Pancreas (tissue), 10 donors: ENCODE results near the gene KLF8. TPM values are rescaled to one million over a fixed set of nuclear protein-coding genes. Genes with fewer than 3 reads are reported as not detected.
"Not testable (repeated sequence)": the region's sequence is repeated elsewhere in the genome, so short reads cannot be mapped to it uniquely, and the experiment has no call there.

ENCODE experiments used
- ATAC-seq, 4 donors: fragments of 200-7000 bp; cut with Tn5 transposase; one replicate each; pipeline versions ENCODE4 v1.8.0 to v1.9.1; 2020; ENCODE audit warnings: mild to moderate bottlenecking in 4 of 4, moderate library complexity in 4 of 4
- DNase-seq, 6 donors: peaks; one replicate each; pipeline ENCODE4 v3.0.0-alpha.2; 2020
- FAIRE-seq: peaks from 2 replicates; lab custom pipeline; 2012; peaks lifted over from hg19 to GRCh38; lab: Jason Lieb, UNC
- H3K27ac ChIP-seq, 4 donors: fragments of 200-600 bp; sonication (generic); 1 replicate in 3 of 4; 2 replicates in 1 of 4; pipeline versions ENCODE4 v1.5.0 to v1.8.0; 2020
- H3K27me3 ChIP-seq, 4 donors: fragments of 200-600 bp; one replicate each; pipeline ENCODE4 v1.8.0; 2021
- H3K36me3 ChIP-seq, 3 donors: fragments of 200-600 bp; sonication (generic) in 1 of 3; one replicate each; pipeline versions ENCODE4 v1.5.0 to v1.8.0; 2020 to 2021
- H3K4me1 ChIP-seq, 3 donors: fragments of 200-600 bp; one replicate each; pipeline ENCODE4 v1.8.0; 2021
- H3K4me3 ChIP-seq, 4 donors: fragments of 200-600 bp; sonication (generic) in 2 of 4; one replicate each; pipeline versions ENCODE4 v1.5.0 to v1.8.0; 2020 to 2021
- H3K9me3 ChIP-seq, 4 donors: fragments of 200-600 bp; one replicate each; pipeline ENCODE4 v1.8.0; 2021
- WGBS, 2 donors: extraction: QIAGEN DNeasy Blood & Tissue Kit; methylation state at CpG; one replicate each; pipeline ENCODE4 v1.1.7; 2013; 5-methylcytosine and 5-hydroxymethylcytosine counted together
- intact Hi-C, 3 donors: fragments of 100-400 bp; cut with DNase I; formaldehyde crosslinking; loops; one replicate each; pipeline versions ENCODE4 v1.11.1 to v1.14.2; 2022
- polyA plus RNA-seq, 2 donors: library from polyadenylated mRNA; stranded (reverse); fragments of 200-250 nt; gene quantifications; one replicate each; pipeline ENCODE4 v1.2.3, GENCODE V29; 2013
- total RNA-seq, 6 donors: library from RNA; stranded (reverse); fragmentation: NEBNext Ultra II Directional in 4 of 6; extraction: Animal tissue kit (Norgen Biotek cat#: 25700) in 4 of 6; gene quantifications; one replicate each; pipeline versions ENCODE4 v1.2.1 to v1.2.4, GENCODE V29; 2021 to 2023
- TF ChIP-seq, protein P1 (sequence below), 4 donors: fragments of 200-600 bp; sonication (generic) in 3 of 4; IDR thresholded peaks; one replicate each; pipeline versions ENCODE4 v1.5.0 to v1.8.0; 2021; ENCODE audit warnings: antibody characterized with exemption in 4 of 4
- donor health status: healthy with polysubstance abuse.
- donor health status: DM: no; HTN: no; CAD: no; lungs with moderate emphysema.
- donor health status: DM: no; HTN: no; CAD: no.
- donor health status: control.
- donor health status: control.
- donor health status: Bipolar disorder and iron deficiency.
- donor health status: DM: yes; HTN: yes; CAD: no.
- donor health status: DM: no; HTN: no; CAD: no.
- donor health status: DM: no; HTN: no; CAD: no.
- donor health status: DM: yes; HTN: yes; CAD: no.

The KLF8 gene
- total RNA-seq (1 to 10 TPM in 5 of 6 donors, under 1 TPM in 1; 0.88 to 3.7 (median 1.2) TPM), polyA plus RNA-seq (1 to 10 TPM; 2.1 to 3.4 TPM)

DNA sequence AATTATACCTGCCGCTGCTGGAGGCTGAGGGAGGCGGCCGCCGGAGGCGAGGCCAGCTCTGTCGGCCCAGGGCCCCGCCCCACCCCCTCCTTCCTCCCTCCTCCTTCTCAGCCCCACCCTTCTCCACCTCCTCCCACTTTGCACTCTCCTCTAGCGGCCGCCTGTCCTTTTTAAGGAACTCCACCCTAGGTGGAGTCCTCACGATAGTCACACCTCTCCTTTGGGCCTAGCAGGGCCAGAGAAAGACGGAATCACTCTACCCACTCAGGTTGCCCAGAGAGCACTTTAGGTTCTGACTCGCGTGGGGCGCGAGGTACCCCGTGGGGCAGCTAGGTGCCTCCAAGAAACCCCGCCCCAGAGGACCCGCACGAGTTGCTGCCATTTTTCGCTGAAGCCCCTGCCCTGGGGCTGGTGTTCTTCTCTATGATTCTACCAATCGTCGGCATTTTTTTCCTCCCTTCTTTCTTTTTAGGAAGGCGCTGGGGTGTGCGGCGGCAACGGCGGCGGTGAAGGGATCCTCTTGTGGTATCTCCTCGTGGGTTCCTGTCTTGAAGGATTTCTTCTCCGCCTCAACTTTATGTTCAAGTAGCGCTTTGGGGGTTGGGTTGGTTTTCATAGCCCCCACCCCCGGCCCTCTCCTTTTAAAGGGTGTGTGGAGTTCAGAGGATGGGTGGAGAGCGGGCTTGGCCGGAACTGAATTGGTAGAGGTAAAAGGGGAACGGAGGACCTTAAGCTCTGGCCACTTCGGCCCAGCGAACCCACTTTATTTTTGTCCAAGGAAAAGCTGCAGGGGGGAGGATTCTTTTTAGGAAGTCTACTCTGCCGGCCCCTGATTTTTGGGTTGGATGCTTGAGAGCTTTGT is at the start of gene KLF8:
KLF8 (plus strand) TSS at position 136 of the 862 bp plus-strand sequence. CDS start 979 bp downstream, outside the sequence.
- Histone ChIP-seq H3K4me3 (peak within 1 kb of the TSS; percentile 8 to 49 (median 26)), H3K9me3 (no peaks in the 10 kb centered on the region), H3K27me3 (peaks cover 0 to 3% (median 0%) of the 10 kb centered on the region in 4 donors), H3K36me3 (no peaks in the 10 kb centered on the region), H3K4me1 (no peaks in the 10 kb centered on the region), H3K27ac (no peak within 1 kb of the TSS)
- peak; percentile 76 to 87 (median 86) for ATAC-seq
- intact Hi-C loops: no loop called here
- TF ChIP-seq, protein P1, sequence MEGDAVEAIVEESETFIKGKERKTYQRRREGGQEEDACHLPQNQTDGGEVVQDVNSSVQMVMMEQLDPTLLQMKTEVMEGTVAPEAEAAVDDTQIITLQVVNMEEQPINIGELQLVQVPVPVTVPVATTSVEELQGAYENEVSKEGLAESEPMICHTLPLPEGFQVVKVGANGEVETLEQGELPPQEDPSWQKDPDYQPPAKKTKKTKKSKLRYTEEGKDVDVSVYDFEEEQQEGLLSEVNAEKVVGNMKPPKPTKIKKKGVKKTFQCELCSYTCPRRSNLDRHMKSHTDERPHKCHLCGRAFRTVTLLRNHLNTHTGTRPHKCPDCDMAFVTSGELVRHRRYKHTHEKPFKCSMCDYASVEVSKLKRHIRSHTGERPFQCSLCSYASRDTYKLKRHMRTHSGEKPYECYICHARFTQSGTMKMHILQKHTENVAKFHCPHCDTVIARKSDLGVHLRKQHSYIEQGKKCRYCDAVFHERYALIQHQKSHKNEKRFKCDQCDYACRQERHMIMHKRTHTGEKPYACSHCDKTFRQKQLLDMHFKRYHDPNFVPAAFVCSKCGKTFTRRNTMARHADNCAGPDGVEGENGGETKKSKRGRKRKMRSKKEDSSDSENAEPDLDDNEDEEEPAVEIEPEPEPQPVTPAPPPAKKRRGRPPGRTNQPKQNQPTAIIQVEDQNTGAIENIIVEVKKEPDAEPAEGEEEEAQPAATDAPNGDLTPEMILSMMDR (IDR thresholded peaks at IDR 0.05): no peak
- peak; percentile 21 to 66 (median 38) for DNase-seq
- FAIRE-seq: no peak
- WGBS, 2 donors: 4 to 31% methylated on average over 37 of the region's 38 CpGs

DNA sequence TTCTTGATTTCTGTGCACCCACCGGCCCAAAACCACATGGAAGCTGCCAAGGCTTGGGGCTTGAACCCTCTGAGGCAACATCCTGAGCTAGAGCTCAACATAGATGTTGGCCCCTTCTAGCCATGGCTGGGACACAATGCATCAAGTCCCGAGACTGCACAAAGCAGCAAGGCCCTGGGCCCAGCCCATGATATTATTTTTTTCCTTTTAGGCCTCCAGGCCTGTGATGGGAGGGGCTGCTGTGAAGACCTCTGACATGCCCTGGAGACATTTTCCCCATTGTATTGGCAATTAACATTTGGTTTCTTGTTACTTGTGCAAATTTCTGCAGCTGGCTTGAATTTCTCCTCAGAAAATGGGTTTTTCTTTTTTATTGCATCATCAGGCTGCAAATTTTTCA is 25.2 kb upstream of the KLF8 start:
- H3K36me3 ChIP-seq, H3K4me1 ChIP-seq, H3K27ac ChIP-seq, H3K4me3 ChIP-seq, H3K9me3 ChIP-seq, FAIRE-seq, H3K27me3 ChIP-seq, intact Hi-C loops, ATAC-seq: not testable (repeated sequence)
- 56 to 57% methylated on average over 2 of the region's 2 CpGs for WGBS, 2 donors
- DNase-seq: peak in 1 of 6 donors; percentile 9

DNA sequence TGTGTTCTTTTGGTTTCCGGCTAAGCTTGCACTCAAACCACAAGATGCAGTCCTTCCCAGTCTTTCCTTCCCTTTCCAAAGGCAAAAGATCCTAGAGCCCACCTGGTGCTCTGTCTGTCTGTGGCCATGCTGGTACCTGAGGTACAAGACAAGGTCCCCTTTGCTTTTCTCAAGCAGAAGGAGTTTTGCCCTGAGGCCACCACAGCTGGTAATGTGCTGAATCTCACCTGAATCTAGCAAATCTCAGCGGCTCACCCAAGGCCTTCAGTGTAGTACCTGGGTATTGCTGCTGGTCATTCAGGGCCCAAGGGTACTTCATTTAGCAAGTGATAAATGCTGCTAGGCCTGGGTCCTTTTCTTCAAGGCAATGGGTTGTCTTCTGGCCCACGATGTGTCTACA is 20.5 kb upstream of the KLF8 start:
- whole genome bisulfite sequencing, 2 donors: 78 to 85% methylated on average over 3 of the region's 3 CpGs
- no peak for DNase-seq

DNA sequence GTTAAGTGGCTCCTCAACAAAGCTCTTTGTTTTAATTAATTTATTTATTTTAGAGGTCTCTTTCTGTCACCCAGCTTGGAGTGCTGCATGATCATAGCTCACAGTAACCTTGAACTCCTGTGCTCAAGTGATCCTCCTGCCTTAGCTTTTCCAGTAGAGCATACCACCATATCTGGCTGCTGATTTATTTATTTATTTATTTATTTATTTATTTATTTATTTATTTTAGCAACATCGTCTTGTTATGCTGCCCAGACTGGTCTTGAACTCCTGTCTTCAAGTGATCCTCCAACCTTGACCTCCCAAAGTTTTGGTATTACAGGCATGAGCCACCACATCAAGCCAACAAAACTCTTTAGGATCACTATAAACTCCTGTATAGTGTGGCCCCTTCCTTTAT is 15.8 kb upstream of the KLF8 start:
- no peak for DNase-seq
- Histone ChIP-seq H3K4me3 (no peak overlapping the region), H3K9me3 (no peaks in the 10 kb centered on the region), H3K27me3 (peaks cover 0 to 6% (median 0%) of the 10 kb centered on the region in 4 donors), H3K36me3 (no peaks in the 10 kb centered on the region), H3K4me1 (no peaks in the 10 kb centered on the region), H3K27ac (no peak overlapping the region)
- WGBS, 2 donors: 45 to 71% methylated on average over 1 of the region's 1 CpG
- TF ChIP-seq, protein P1 (IDR thresholded peaks at IDR 0.05): no peak
- ATAC-seq: no peak
- intact Hi-C loops: no loop called here
- no peak for FAIRE-seq

More for the DNA sequence above, 20.5 kb upstream of the KLF8 start:
- TF ChIP-seq, protein P1 (IDR thresholded peaks at IDR 0.05): no peak
- FAIRE-seq (no peak), ATAC-seq (no peak)
- no peaks in the 10 kb centered on the region for H3K9me3 ChIP-seq
- intact Hi-C loops: no loop called here
- no peaks in the 10 kb centered on the region for H3K36me3 ChIP-seq
- no peak overlapping the region for H3K4me3 ChIP-seq
- H3K27me3 ChIP-seq: peaks cover 0 to 6% (median 0%) of the 10 kb centered on the region in 4 donors
- no peak overlapping the region for H3K27ac ChIP-seq
- no peaks in the 10 kb centered on the region for H3K4me1 ChIP-seq

DNA sequence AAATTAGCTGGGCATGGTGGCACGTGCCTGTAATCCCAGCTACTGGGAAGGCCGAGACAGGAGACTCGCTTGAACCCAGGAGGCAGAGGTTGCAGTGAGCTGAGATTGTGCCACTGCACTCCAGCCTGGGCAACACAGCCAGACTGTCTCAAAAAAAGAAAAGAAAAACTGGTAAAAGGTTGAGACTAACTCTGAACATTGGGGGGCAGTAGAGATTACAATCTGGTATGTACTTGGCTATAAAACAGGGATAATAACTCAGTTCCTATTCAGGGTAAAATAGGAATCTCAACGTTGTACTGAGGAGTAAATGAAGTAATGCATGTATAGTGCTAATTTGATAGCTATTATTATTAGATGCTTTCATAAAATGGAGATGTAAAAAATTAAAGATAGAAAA is 12.5 kb upstream of the KLF8 start:
- Histone ChIP-seq H3K9me3 (no peaks in the 10 kb centered on the region), H3K27ac (no peak overlapping the region), H3K4me3 (no peak overlapping the region), H3K27me3 (peaks cover 0 to 6% (median 0%) of the 10 kb centered on the region in 4 donors), H3K4me1 (no peaks in the 10 kb centered on the region), H3K36me3 (no peaks in the 10 kb centered on the region)
- ATAC-seq: no peak
- no peak for FAIRE-seq
- WGBS, 2 donors: 34 to 43% methylated on average over 4 of the region's 4 CpGs
- intact Hi-C loops: no loop called here
- TF ChIP-seq, protein P1 (IDR thresholded peaks at IDR 0.05): no peak
- no peak for DNase-seq
